Fibroblast of lung (primary cell): ENCODE results near the gene PRKCA. TPM values are rescaled to one million over a fixed set of nuclear protein-coding genes. Genes with fewer than 3 reads are reported as not detected.
A peak's percentile ranks its signal among the peaks of the same experiment; 100 is the strongest.

Experiments used
- DNase-seq, 2 donors: peaks; one replicate each; pipeline versions ENCODE4 v3.0.0 to v3.0.0-alpha.2; 2010; ENCODE audit warnings: low read depth in 2 of 2
- H2AFZ ChIP-seq: 2 replicates; pipeline ENCODE4 v1.5.1; 2012; ENCODE audit warnings: low read length, control low read depth, inconsistent platforms
- H3K27ac ChIP-seq: 2 replicates; pipeline ENCODE4 v1.5.1; 2011; ENCODE audit warnings: low read length, control low read depth; ENCODE audit not compliant: insufficient read depth
- H3K27me3 ChIP-seq: 2 replicates; pipeline ENCODE4 v1.5.1; 2011; ENCODE audit warnings: mild to moderate bottlenecking, low read length; ENCODE audit not compliant: control insufficient read depth, insufficient read depth
- H3K36me3 ChIP-seq: 2 replicates; pipeline ENCODE4 v1.5.1; 2011; ENCODE audit warnings: low read length; ENCODE audit not compliant: control insufficient read depth, insufficient read depth
- H3K4me1 ChIP-seq: 2 replicates; pipeline ENCODE4 v1.5.1; 2011; ENCODE audit warnings: low read length; ENCODE audit not compliant: control insufficient read depth, insufficient read depth; ENCODE audit errors: extremely low read depth
- H3K4me2 ChIP-seq: 2 replicates; pipeline ENCODE4 v1.5.1; 2011; ENCODE audit warnings: low read length, control low read depth; ENCODE audit not compliant: insufficient read depth; ENCODE audit errors: extremely low read depth
- H3K4me3 ChIP-seq, 4 experiments: fragments of 200-600 bp in 1 of 4; sonication (generic) in 1 of 4; replicated peaks in 1 of 4; 2 replicates each; pipeline ENCODE4 v1.5.1; 2011 to 2016; ENCODE audit warnings: low read length in 4 of 4, low read depth in 3 of 4, mild to moderate bottlenecking in 3 of 4, control low read depth in 2 of 4, inconsistent platforms in 1 of 4, mixed read lengths in 1 of 4; ENCODE audit not compliant: insufficient read depth in 1 of 4; ENCODE audit errors: control extremely low read depth in 1 of 4
- H3K79me2 ChIP-seq: 2 replicates; pipeline ENCODE4 v1.5.1; 2012; ENCODE audit warnings: mild to moderate bottlenecking, low read length, inconsistent platforms; ENCODE audit not compliant: control insufficient read depth, insufficient read depth
- H3K9ac ChIP-seq: 2 replicates; pipeline ENCODE4 v1.5.1; 2011; ENCODE audit warnings: mild to moderate bottlenecking, low read length, control low read depth; ENCODE audit not compliant: insufficient read depth
- H3K9me3 ChIP-seq: 2 replicates; pipeline ENCODE4 v1.5.1; 2012; ENCODE audit warnings: low read depth, low read length; ENCODE audit not compliant: control insufficient read depth, insufficient read depth
- H4K20me1 ChIP-seq: 2 replicates; pipeline ENCODE4 v1.5.1; 2011; ENCODE audit warnings: low read length; ENCODE audit not compliant: control insufficient read depth, insufficient read depth; ENCODE audit errors: extremely low read depth
- EZH2 ChIP-seq: IDR thresholded peaks from 2 replicates; pipeline ENCODE4 v1.5.1; 2012; ENCODE audit warnings: low read length, control low read depth, mild to moderate bottlenecking; ENCODE audit errors: missing control alignments
- polyA plus RNA-seq, 2 donors: library from polyadenylated mRNA; depleted of rRNA in 1 of 2; stranded (reverse) in 1 of 2; unstranded in 1 of 2; fragments of >200 nt; gene quantifications; 2 replicates each; pipeline ENCODE4 v1.2.1, GENCODE V29; 2011 to 2012; ENCODE audit warnings: missing spikeins in 1 of 2
- total RNA-seq: library from RNA; depleted of rRNA; stranded (reverse); fragments of >200 nt; gene quantifications from 2 replicates; pipeline ENCODE4 v1.2.1, GENCODE V29; 2014
- TF ChIP-seq, protein P1 (sequence below), 2 donors: IDR thresholded peaks in 1 of 2; conservative IDR thresholded peaks in 1 of 2; 1 replicate in 1 of 2; 2 replicates in 1 of 2; pipeline ENCODE4 v1.5.1; 2011 to 2012; ENCODE audit warnings: low read length in 2 of 2, control low read depth in 1 of 2, inconsistent platforms in 1 of 2, low read depth in 1 of 2, mild to moderate bottlenecking in 1 of 2

Gene PRKCA
- total and polyA plus RNA-seq, 2 donors (not counting 1 experiment from before 2014, with no cell fraction given) = 34.0 to 74.2 TPM

DNA sequence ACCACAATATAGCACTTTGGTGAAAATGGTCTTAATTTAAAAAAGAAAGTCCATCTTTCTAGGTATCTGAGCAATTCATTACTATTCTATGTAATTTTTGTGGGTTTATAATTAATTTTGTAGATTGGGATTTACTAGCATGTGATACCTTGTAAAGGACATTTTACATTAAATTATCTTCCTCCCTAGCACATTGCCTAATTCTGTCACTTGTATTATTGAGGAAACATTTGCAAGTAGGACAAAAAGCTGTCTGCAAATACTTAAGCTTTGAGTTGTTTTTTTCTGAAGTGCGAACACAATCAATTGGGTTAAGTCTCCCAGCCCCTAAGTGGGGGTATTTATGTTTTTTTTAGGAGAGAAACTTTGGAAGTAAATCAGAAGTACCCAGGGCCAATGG lies 167.0 kb downstream of the PRKCA start:
- H3K4me1 ChIP-seq = peaks cover 37% of the 10 kb centered on the region
- peaks cover 1% of the 10 kb centered on the region for H3K36me3 ChIP-seq
- H3K4me2 ChIP-seq = no peak overlapping the region
- H4K20me1 ChIP-seq = no peaks in the 10 kb centered on the region
- no peaks in the 10 kb centered on the region for H3K9me3 ChIP-seq
- peaks cover 47% of the 10 kb centered on the region for H3K79me2 ChIP-seq
- no peak overlapping the region for H2AFZ ChIP-seq
- DNase-seq = no peak
- H3K4me3 ChIP-seq = no peak overlapping the region
- no peak for TF ChIP-seq EZH2
- TF ChIP-seq, protein P1, sequence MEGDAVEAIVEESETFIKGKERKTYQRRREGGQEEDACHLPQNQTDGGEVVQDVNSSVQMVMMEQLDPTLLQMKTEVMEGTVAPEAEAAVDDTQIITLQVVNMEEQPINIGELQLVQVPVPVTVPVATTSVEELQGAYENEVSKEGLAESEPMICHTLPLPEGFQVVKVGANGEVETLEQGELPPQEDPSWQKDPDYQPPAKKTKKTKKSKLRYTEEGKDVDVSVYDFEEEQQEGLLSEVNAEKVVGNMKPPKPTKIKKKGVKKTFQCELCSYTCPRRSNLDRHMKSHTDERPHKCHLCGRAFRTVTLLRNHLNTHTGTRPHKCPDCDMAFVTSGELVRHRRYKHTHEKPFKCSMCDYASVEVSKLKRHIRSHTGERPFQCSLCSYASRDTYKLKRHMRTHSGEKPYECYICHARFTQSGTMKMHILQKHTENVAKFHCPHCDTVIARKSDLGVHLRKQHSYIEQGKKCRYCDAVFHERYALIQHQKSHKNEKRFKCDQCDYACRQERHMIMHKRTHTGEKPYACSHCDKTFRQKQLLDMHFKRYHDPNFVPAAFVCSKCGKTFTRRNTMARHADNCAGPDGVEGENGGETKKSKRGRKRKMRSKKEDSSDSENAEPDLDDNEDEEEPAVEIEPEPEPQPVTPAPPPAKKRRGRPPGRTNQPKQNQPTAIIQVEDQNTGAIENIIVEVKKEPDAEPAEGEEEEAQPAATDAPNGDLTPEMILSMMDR (conservative IDR thresholded peaks at IDR 0.05 in 1 of 2, IDR thresholded peaks at IDR 0.05 in 1 of 2; ENCODE audit: low read depth in 1 of 2, low read length in 2 of 2) = no peak
- H3K27ac ChIP-seq = peak overlapping the region; percentile 75
- no peaks in the 10 kb centered on the region for H3K27me3 ChIP-seq
- H3K9ac ChIP-seq = no peak overlapping the region

DNA sequence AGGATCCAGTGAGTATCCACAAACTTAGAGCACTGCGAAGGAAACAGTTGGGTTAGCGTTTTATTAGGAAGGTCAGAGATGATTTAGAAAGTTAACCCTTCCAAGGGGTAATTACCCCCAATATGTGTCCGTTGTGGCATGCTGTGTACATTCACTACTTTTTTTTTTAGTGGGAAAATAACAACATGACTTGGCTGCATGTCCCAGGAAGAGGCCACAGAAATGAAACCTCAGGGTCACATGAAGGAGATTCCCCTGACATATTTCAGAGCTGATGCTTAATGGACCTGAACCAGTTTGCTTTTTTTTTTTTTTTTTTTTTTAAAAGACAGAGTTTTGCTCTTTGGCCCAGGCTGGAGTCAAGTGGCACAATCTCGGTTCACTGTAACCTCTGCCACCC lies 167.5 kb downstream of the PRKCA start:
- DNase-seq = no peak
- H3K36me3 ChIP-seq = peaks cover 1% of the 10 kb centered on the region
- H3K4me3 ChIP-seq = no peak overlapping the region
- no peaks in the 10 kb centered on the region for H3K27me3 ChIP-seq
- no peaks in the 10 kb centered on the region for H4K20me1 ChIP-seq
- H3K79me2 ChIP-seq = peaks cover 47% of the 10 kb centered on the region
- TF ChIP-seq, protein P1 (conservative IDR thresholded peaks at IDR 0.05 in 1 of 2, IDR thresholded peaks at IDR 0.05 in 1 of 2; ENCODE audit: low read depth in 1 of 2, low read length in 2 of 2) = no peak
- no peak for TF ChIP-seq EZH2
- H3K9me3 ChIP-seq = no peaks in the 10 kb centered on the region
- no peak overlapping the region for H3K27ac ChIP-seq
- no peak overlapping the region for H2AFZ ChIP-seq
- H3K4me2 ChIP-seq = peak overlapping the region; percentile 46
- peaks cover 37% of the 10 kb centered on the region for H3K4me1 ChIP-seq
- no peak overlapping the region for H3K9ac ChIP-seq

DNA sequence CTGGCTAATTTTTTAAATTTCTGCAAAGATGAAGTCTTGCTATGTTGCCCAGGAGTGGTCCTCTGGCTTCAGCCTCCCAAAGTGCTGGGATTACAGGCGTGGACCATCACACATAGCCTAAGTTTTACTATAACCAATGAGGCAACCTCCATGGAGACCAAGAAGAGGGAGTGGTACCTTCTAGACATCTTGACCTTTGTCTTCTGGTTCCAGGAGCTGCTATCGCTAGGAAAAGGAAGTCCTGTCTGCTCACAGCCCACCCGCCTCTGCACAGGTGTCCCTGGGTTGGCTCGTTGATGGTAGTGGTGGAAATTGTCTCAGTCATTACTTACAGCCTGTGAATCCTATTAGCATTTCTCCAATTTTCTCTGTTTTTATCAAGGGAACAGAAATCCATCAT lies 169.7 kb downstream of the PRKCA start:
- Histone ChIP-seq H3K4me2 (no peak overlapping the region), H3K4me1 (peaks cover 24% of the 10 kb centered on the region), H3K79me2 (peaks cover 49% of the 10 kb centered on the region), H3K36me3 (peaks cover 1% of the 10 kb centered on the region), H3K4me3 (no peak overlapping the region), H3K27ac (no peak overlapping the region), H3K9ac (no peak overlapping the region), H2AFZ (no peak overlapping the region), H3K27me3 (no peaks in the 10 kb centered on the region), H3K9me3 (no peaks in the 10 kb centered on the region), H4K20me1 (no peaks in the 10 kb centered on the region)
- DNase-seq = no peak
- TF ChIP-seq, protein P1 (conservative IDR thresholded peaks at IDR 0.05 in 1 of 2, IDR thresholded peaks at IDR 0.05 in 1 of 2; ENCODE audit: low read depth in 1 of 2, low read length in 2 of 2) = no peak
- no peak for TF ChIP-seq EZH2
